ENCODE measurements around the gene ZNF764. TPM values are rescaled to one million over a fixed set of nuclear protein-coding genes. Genes with fewer than 3 reads are reported as not detected.
A peak's percentile ranks its signal among the peaks of the same experiment; 100 is the strongest.

Gene ZNF764
- total RNA-seq, 1 experiment from 2014 or later, result 9.1 TPM

DNA sequence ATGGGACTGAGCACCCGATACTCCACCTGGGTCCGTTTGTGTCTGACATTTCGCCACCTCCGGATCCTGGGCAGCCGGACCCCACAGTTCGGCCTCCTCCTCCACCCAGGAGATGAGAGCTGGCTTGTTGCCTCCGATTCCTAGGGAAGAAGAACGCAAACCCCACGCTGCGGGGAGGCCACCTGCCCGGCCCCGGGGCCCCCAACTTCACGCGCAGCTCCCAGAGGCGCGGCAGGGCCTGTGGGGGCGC, 542 bp downstream of the ZNF764 start:
- no peaks in the 10 kb centered on the region for H3K9me3 ChIP-seq (ENCODE audit: control insufficient read depth in 1 of 2, insufficient read depth in 1 of 2, low read depth in 1 of 2, low read length in 2 of 2)
- H3K4me3 ChIP-seq (replicated peaks in 1 of 2; ENCODE audit: low read depth in 1 of 2, low read length in 2 of 2), result peak overlapping the region; percentile 79 to 94
- intact Hi-C loops (cut with micrococcal nuclease), result no loop called here
- BruUV-seq (replicated peaks), result no TSS peak
- no peaks in the 10 kb centered on the region for H4K20me1 ChIP-seq (ENCODE audit: insufficient read depth)
- no peaks in the 10 kb centered on the region for H3K27me3 ChIP-seq (ENCODE audit: insufficient read depth, low read length)
- peaks cover 14% of the 10 kb centered on the region; the same call in 1 of the 2 replicates for H3K79me2 ChIP-seq (ENCODE audit: insufficient read depth, low read length)
- peak overlapping the region; percentile 93 for H3K9ac ChIP-seq (ENCODE audit: low read length)
- ChIA-PET CTCF (interaction anchor here (0.7 to 1.3 kb wide), 2 partner anchors 22 to 128 kb away, joined by 3 to 4 read pairs; partner anchors contain the start of gene DCTPP1), RAD21 (ENCODE audit: low non-redundant PET in 1 of 2, low total read pairs in 2 of 2, uncharacterized antibody in 2 of 2, unreplicated experiment in 2 of 2) (interaction anchor here in 1 of 2 experiments (1.2 kb wide), 1 partner anchor 23 kb away, joined by 4 read pairs; the partner anchor contains the start of gene ZNF747), POLR2A (interaction anchor here (1.9 to 2.4 kb wide), 3 partner anchors 14 to 128 kb away, joined by 3 to 21 read pairs (median 20); partner anchors contain the start of genes DCTPP1, ZNF688 and ZNF747)
- peak; percentile 4; the same call in 1 of the 2 replicates for ATAC-seq
- no peak for DNase-seq (ENCODE audit: low read depth, low spot score)
- H3K9me2 ChIP-seq (ENCODE audit: insufficient read depth), result no peaks in the 10 kb centered on the region
- H3K27ac ChIP-seq (ENCODE audit: low read depth, low read length), result peak overlapping the region; percentile 85
- peaks cover 4% of the 10 kb centered on the region in 2 experiments; a peak in 2 of 4 replicates for H3K36me3 ChIP-seq (ENCODE audit: control insufficient read depth in 1 of 2, insufficient read depth in 2 of 2, low read length in 2 of 2)
- TF ChIP-seq, protein P1, sequence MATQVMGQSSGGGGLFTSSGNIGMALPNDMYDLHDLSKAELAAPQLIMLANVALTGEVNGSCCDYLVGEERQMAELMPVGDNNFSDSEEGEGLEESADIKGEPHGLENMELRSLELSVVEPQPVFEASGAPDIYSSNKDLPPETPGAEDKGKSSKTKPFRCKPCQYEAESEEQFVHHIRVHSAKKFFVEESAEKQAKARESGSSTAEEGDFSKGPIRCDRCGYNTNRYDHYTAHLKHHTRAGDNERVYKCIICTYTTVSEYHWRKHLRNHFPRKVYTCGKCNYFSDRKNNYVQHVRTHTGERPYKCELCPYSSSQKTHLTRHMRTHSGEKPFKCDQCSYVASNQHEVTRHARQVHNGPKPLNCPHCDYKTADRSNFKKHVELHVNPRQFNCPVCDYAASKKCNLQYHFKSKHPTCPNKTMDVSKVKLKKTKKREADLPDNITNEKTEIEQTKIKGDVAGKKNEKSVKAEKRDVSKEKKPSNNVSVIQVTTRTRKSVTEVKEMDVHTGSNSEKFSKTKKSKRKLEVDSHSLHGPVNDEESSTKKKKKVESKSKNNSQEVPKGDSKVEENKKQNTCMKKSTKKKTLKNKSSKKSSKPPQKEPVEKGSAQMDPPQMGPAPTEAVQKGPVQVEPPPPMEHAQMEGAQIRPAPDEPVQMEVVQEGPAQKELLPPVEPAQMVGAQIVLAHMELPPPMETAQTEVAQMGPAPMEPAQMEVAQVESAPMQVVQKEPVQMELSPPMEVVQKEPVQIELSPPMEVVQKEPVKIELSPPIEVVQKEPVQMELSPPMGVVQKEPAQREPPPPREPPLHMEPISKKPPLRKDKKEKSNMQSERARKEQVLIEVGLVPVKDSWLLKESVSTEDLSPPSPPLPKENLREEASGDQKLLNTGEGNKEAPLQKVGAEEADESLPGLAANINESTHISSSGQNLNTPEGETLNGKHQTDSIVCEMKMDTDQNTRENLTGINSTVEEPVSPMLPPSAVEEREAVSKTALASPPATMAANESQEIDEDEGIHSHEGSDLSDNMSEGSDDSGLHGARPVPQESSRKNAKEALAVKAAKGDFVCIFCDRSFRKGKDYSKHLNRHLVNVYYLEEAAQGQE (IDR thresholded peaks at IDR 0.05; ENCODE audit: low read depth), result no peak
- TF ChIP-seq POLR2A (IDR thresholded peaks at IDR 0.05; ENCODE audit: borderline replicate concordance, extremely low read depth, insufficient read depth, insufficient read length) (no peak), CBX3 (IDR thresholded peaks at IDR 0.05; ENCODE audit: low read depth) (no peak), YY1 (IDR thresholded peaks at IDR 0.05; ENCODE audit: extremely low read depth, insufficient replicate concordance, low read depth, low read length) (no peak), SIN3A (IDR thresholded peaks at IDR 0.05; ENCODE audit: low read depth) (no peak), ZNF274 (IDR thresholded peaks at IDR 0.05; ENCODE audit: low read depth, low read length) (no peak), SP1 (IDR thresholded peaks at IDR 0.05; ENCODE audit: low read depth) (no peak), ZFX (IDR thresholded peaks at IDR 0.05) (no peak), RAD21 (IDR thresholded peaks at IDR 0.05; ENCODE audit: low read depth) (no peak), JUND (IDR thresholded peaks at IDR 0.05) (no peak), ELF1 (IDR thresholded peaks at IDR 0.05; ENCODE audit: borderline replicate concordance, low read depth) (no peak), EZH2phosphoT487 (IDR thresholded peaks at IDR 0.05; ENCODE audit: borderline replicate concordance) (no peak), EGR1 (IDR thresholded peaks at IDR 0.05; ENCODE audit: low read depth) (no peak), SRF (IDR thresholded peaks at IDR 0.05; ENCODE audit: low read depth) (no peak), POLR2AphosphoS5 (IDR thresholded peaks at IDR 0.05; ENCODE audit: low read depth, low read length) (no peak), FOSL1 (IDR thresholded peaks at IDR 0.05; ENCODE audit: low read depth) (no peak), TCF7L2 (IDR thresholded peaks at IDR 0.05; ENCODE audit: borderline replicate concordance, extremely low read depth, insufficient read depth, insufficient read length) (no peak)
- TF ChIP-seq, protein P2, sequence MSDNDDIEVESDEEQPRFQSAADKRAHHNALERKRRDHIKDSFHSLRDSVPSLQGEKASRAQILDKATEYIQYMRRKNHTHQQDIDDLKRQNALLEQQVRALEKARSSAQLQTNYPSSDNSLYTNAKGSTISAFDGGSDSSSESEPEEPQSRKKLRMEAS (IDR thresholded peaks at IDR 0.05), result no peak
- TF ChIP-seq, protein P3, sequence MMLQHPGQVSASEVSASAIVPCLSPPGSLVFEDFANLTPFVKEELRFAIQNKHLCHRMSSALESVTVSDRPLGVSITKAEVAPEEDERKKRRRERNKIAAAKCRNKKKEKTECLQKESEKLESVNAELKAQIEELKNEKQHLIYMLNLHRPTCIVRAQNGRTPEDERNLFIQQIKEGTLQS (IDR thresholded peaks at IDR 0.05), result no peak
- TF ChIP-seq, protein P4, sequence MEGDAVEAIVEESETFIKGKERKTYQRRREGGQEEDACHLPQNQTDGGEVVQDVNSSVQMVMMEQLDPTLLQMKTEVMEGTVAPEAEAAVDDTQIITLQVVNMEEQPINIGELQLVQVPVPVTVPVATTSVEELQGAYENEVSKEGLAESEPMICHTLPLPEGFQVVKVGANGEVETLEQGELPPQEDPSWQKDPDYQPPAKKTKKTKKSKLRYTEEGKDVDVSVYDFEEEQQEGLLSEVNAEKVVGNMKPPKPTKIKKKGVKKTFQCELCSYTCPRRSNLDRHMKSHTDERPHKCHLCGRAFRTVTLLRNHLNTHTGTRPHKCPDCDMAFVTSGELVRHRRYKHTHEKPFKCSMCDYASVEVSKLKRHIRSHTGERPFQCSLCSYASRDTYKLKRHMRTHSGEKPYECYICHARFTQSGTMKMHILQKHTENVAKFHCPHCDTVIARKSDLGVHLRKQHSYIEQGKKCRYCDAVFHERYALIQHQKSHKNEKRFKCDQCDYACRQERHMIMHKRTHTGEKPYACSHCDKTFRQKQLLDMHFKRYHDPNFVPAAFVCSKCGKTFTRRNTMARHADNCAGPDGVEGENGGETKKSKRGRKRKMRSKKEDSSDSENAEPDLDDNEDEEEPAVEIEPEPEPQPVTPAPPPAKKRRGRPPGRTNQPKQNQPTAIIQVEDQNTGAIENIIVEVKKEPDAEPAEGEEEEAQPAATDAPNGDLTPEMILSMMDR (IDR thresholded peaks at IDR 0.05 in 2 of 3, conservative IDR thresholded peaks at IDR 0.05 in 1 of 3; ENCODE audit: borderline replicate concordance in 1 of 3, insufficient read depth in 1 of 3, low read depth in 2 of 3, low read length in 2 of 3), result no peak
- peak overlapping the region; percentile 93 for H3K4me2 ChIP-seq (ENCODE audit: low read length)
- H3K4me1 ChIP-seq (ENCODE audit: control insufficient read depth in 1 of 2, insufficient read depth in 2 of 2, low read length in 2 of 2), result peaks cover 10 to 21% of the 10 kb centered on the region in 2 experiments
- no peak overlapping the region for H2AFZ ChIP-seq (ENCODE audit: low read depth, low read length, poor library complexity, severe bottlenecking)

Measured in HCT116 (cell line).